ENCODE measurements around the gene TMEM41B. TPM values are rescaled to one million over a fixed set of nuclear protein-coding genes. Genes with fewer than 3 reads are reported as not detected.

The TMEM41B gene
- total RNA-seq, 1 experiment from 2014 or later, result 110 TPM

GRCh38 chr11:9285850-9286587 is 28.4 kb downstream of the TMEM41B start:
- no peaks in the 10 kb centered on the region for H3K9me3 ChIP-seq
- intact Hi-C loops (cut with micrococcal nuclease; ENCODE audit: unreplicated experiment), result no loop called here
- no peak for DNase-seq
- no peak for TF ChIP-seq CTCF (IDR thresholded peaks at IDR 0.05; ENCODE audit: insufficient read depth in 1 of 2, low read depth in 1 of 2, low read length in 1 of 2, severe bottlenecking in 1 of 2, unreplicated experiment in 1 of 2)
- H3K36me3 ChIP-seq (ENCODE audit: control insufficient read depth, insufficient read depth, low read length), result no peaks in the 10 kb centered on the region
- Mint-ChIP-seq H3K36me3 (ENCODE audit: insufficient read depth, unreplicated experiment) (peaks cover 83% of the 10 kb centered on the region), H3K27ac (ENCODE audit: unreplicated experiment) (no peak overlapping the region), H3K27me3 (ENCODE audit: insufficient read depth, unreplicated experiment) (no peaks in the 10 kb centered on the region), H3K9me3 (ENCODE audit: unreplicated experiment) (no peaks in the 10 kb centered on the region), H3K4me1 (ENCODE audit: low read depth, unreplicated experiment) (peaks cover 7% of the 10 kb centered on the region), H3K4me3 (ENCODE audit: unreplicated experiment) (no peak overlapping the region)
- ChIA-PET CTCF (no interaction called here), POLR2A (no interaction called here)
- no TSS peak for BruUV-seq (replicated peaks)
- H3K27me3 ChIP-seq (replicated peaks; ENCODE audit: control insufficient read depth, insufficient read depth, low read length), result no peaks in the 10 kb centered on the region
- no peaks in the 10 kb centered on the region for H3K4me1 ChIP-seq
- no peak overlapping the region for H3K4me3 ChIP-seq (ENCODE audit: low read depth, low read length)

GRCh38 chr11:9280655-9281301 is 33.6 kb downstream of the TMEM41B start:
- Mint-ChIP-seq H3K4me1 (ENCODE audit: low read depth, unreplicated experiment) (no peaks in the 10 kb centered on the region), H3K27ac (ENCODE audit: unreplicated experiment) (no peak overlapping the region), H3K27me3 (ENCODE audit: insufficient read depth, unreplicated experiment) (no peaks in the 10 kb centered on the region), H3K9me3 (ENCODE audit: unreplicated experiment) (no peaks in the 10 kb centered on the region), H3K36me3 (ENCODE audit: insufficient read depth, unreplicated experiment) (peaks cover 69% of the 10 kb centered on the region), H3K4me3 (ENCODE audit: unreplicated experiment) (no peak overlapping the region)
- TF ChIP-seq CTCF (IDR thresholded peaks at IDR 0.05; ENCODE audit: insufficient read depth in 1 of 2, low read depth in 1 of 2, low read length in 1 of 2, severe bottlenecking in 1 of 2, unreplicated experiment in 1 of 2), result no peak
- Histone ChIP-seq H3K36me3 (ENCODE audit: control insufficient read depth, insufficient read depth, low read length) (no peaks in the 10 kb centered on the region), H3K9me3 (no peaks in the 10 kb centered on the region), H3K4me3 (ENCODE audit: low read depth, low read length) (no peak overlapping the region), H3K4me1 (no peaks in the 10 kb centered on the region), H3K27me3 (replicated peaks; ENCODE audit: control insufficient read depth, insufficient read depth, low read length) (no peaks in the 10 kb centered on the region)
- ChIA-PET CTCF (interaction anchor here (0.8 kb wide), 1 partner anchor 226 kb away, joined by 3 read pairs; no protein-coding TSS in a partner anchor), POLR2A (no interaction called here)
- no TSS peak for BruUV-seq (replicated peaks)
- intact Hi-C loops (cut with micrococcal nuclease; ENCODE audit: unreplicated experiment), result no loop called here
- DNase-seq, result no peak

- H3K9me3 Mint-ChIP-seq (ENCODE audit: unreplicated experiment), result no peaks in the 10 kb centered on the region
- no peak for TF ChIP-seq CTCF (IDR thresholded peaks at IDR 0.05; ENCODE audit: insufficient read depth in 1 of 2, low read depth in 1 of 2, low read length in 1 of 2, severe bottlenecking in 1 of 2, unreplicated experiment in 1 of 2)
- no TSS peak for BruUV-seq (replicated peaks)
- Histone ChIP-seq H3K9me3 (no peaks in the 10 kb centered on the region), H3K4me1 (no peaks in the 10 kb centered on the region), H3K27me3 (replicated peaks; ENCODE audit: control insufficient read depth, insufficient read depth, low read length) (no peaks in the 10 kb centered on the region), H3K36me3 (ENCODE audit: control insufficient read depth, insufficient read depth, low read length) (no peaks in the 10 kb centered on the region), H3K4me3 (ENCODE audit: low read depth, low read length) (no peak overlapping the region)
- ChIA-PET POLR2A (no interaction called here), CTCF (interaction anchor here (1.2 kb wide), 2 partner anchors 135 to 230 kb away, joined by 4 to 12 read pairs; no protein-coding TSS in a partner anchor)
- intact Hi-C loops (cut with micrococcal nuclease; ENCODE audit: unreplicated experiment), result loop anchor here (5.0 kb wide), 2 partner anchors 35 to 230 kb away; partner anchors contain the start of gene TMEM41B
- H3K27ac Mint-ChIP-seq (ENCODE audit: unreplicated experiment), result peak overlapping the region; percentile 11
- no peak for DNase-seq
- H3K36me3 Mint-ChIP-seq (ENCODE audit: insufficient read depth, unreplicated experiment), result peaks cover 42% of the 10 kb centered on the region
- H3K27me3 Mint-ChIP-seq (ENCODE audit: insufficient read depth, unreplicated experiment), result no peaks in the 10 kb centered on the region
- no peak overlapping the region for H3K4me3 Mint-ChIP-seq (ENCODE audit: unreplicated experiment)
- no peaks in the 10 kb centered on the region for H3K4me1 Mint-ChIP-seq (ENCODE audit: low read depth, unreplicated experiment)
These were observed 37.2 kb downstream of the TMEM41B start for GRCh38 chr11:9277176-9277575.
